Neuronal stem cell (in vitro differentiated cells): ENCODE data around the gene RNF150.

Source experiments
- DNase-seq: peaks from one replicate; pipeline ENCODE4 v3.0.0-alpha.2; 2013; ENCODE audit warnings: low spot score
- H2AFZ ChIP-seq: one replicate; pipeline ENCODE4 v1.6.1; 2013; ENCODE audit warnings: mild to moderate bottlenecking, low read length, inconsistent platforms
- H2AK5ac ChIP-seq: 2 replicates; pipeline ENCODE4 v1.6.1; 2013; ENCODE audit warnings: low read depth, mild to moderate bottlenecking, inconsistent platforms, low read length, moderate library complexity, mixed read lengths
- H2BK120ac ChIP-seq: 2 replicates; pipeline ENCODE4 v1.6.1; 2013; ENCODE audit warnings: low read depth, mild to moderate bottlenecking, inconsistent platforms, low read length, moderate library complexity, mixed read lengths
- H2BK12ac ChIP-seq: one replicate; pipeline ENCODE4 v1.6.1; 2013; ENCODE audit warnings: low read length, inconsistent platforms
- H2BK15ac ChIP-seq: 2 replicates; pipeline ENCODE4 v1.6.1; 2013; ENCODE audit warnings: mild to moderate bottlenecking, low read length, inconsistent platforms, mixed read lengths
- H2BK5ac ChIP-seq: one replicate; pipeline ENCODE4 v1.6.1; 2013; ENCODE audit warnings: inconsistent platforms, mild to moderate bottlenecking, low read length, moderate library complexity
- H3K14ac ChIP-seq: one replicate; pipeline ENCODE4 v1.6.1; 2013; ENCODE audit warnings: low read length, inconsistent platforms
- H3K18ac ChIP-seq: 2 replicates; pipeline ENCODE4 v1.6.1; 2013; ENCODE audit warnings: low read length, inconsistent platforms
- H3K23ac ChIP-seq: 2 replicates; pipeline ENCODE4 v1.6.1; 2013; ENCODE audit warnings: low read depth, mild to moderate bottlenecking, mixed read lengths, low read length, inconsistent platforms; ENCODE audit not compliant: poor library complexity
- H3K27ac ChIP-seq: replicated peaks from 3 replicates; pipeline ENCODE4 v1.5.1; 2013; ENCODE audit warnings: low read length, inconsistent platforms
- H3K27me3 ChIP-seq, 3 experiments: 2 replicates each; pipeline ENCODE4 v1.6.1; 2013; ENCODE audit warnings: low read length in 3 of 3, mild to moderate bottlenecking in 2 of 3, inconsistent platforms in 1 of 3, low read depth in 1 of 3, mixed read lengths in 1 of 3, moderate library complexity in 1 of 3; ENCODE audit not compliant: control insufficient read depth in 3 of 3, insufficient read depth in 3 of 3
- H3K36me3 ChIP-seq, 2 donors: replicated peaks in 1 of 2; 2 replicates each; pipeline ENCODE4 v1.6.1; 2013; ENCODE audit warnings: low read length in 2 of 2; ENCODE audit not compliant: control insufficient read depth in 2 of 2, insufficient read depth in 2 of 2
- H3K4ac ChIP-seq: 2 replicates; pipeline ENCODE4 v1.6.1; 2013; ENCODE audit warnings: inconsistent platforms, mild to moderate bottlenecking, low read length, moderate library complexity
- H3K4me1 ChIP-seq, 2 donors: 1 replicate in 1 of 2; 2 replicates in 1 of 2; pipeline ENCODE4 v1.6.1; 2013; ENCODE audit warnings: low read length in 2 of 2, low read depth in 1 of 2; ENCODE audit not compliant: control insufficient read depth in 2 of 2, insufficient read depth in 1 of 2
- H3K4me2 ChIP-seq: one replicate; pipeline ENCODE4 v1.6.1; 2013; ENCODE audit warnings: mild to moderate bottlenecking, low read length, inconsistent platforms; ENCODE audit not compliant: insufficient read depth, poor library complexity, severe bottlenecking
- H3K4me3 ChIP-seq, 2 donors: 2 replicates each; pipeline ENCODE4 v1.5.1; 2013; ENCODE audit warnings: low read length in 2 of 2, mild to moderate bottlenecking in 2 of 2, inconsistent platforms in 1 of 2, moderate library complexity in 1 of 2
- H3K79me1 ChIP-seq: one replicate; pipeline ENCODE4 v1.6.1; 2013; ENCODE audit warnings: low read depth, mild to moderate bottlenecking, inconsistent platforms, low read length, moderate library complexity
- H3K9ac ChIP-seq: one replicate; pipeline ENCODE4 v1.6.1; 2013; ENCODE audit warnings: mild to moderate bottlenecking, low read depth, low read length, inconsistent platforms; ENCODE audit not compliant: poor library complexity
- H3K9me3 ChIP-seq, 2 donors: replicated peaks in 1 of 2; 2 replicates each; pipeline versions ENCODE3 to v1.6.1; 2013; ENCODE audit warnings: low read length in 2 of 2, mild to moderate bottlenecking in 2 of 2, inconsistent platforms in 1 of 2, low read depth in 1 of 2, mixed read lengths in 1 of 2, moderate library complexity in 1 of 2; ENCODE audit not compliant: control insufficient read depth in 2 of 2, insufficient read depth in 1 of 2
- H4K8ac ChIP-seq: one replicate; pipeline ENCODE4 v1.6.1; 2013; ENCODE audit warnings: low read depth, mild to moderate bottlenecking, inconsistent platforms, low read length, moderate library complexity
- H4K91ac ChIP-seq: one replicate; pipeline ENCODE4 v1.6.1; 2013; ENCODE audit warnings: low read length, low read depth, mild to moderate bottlenecking, inconsistent platforms; ENCODE audit not compliant: poor library complexity
- WGBS, 2 donors: extraction: QIAGEN DNeasy Blood & Tissue Kit; methylation state at CpG; one replicate each; pipeline ENCODE4 v1.1.7; 2013; ENCODE audit warnings: missing lambda C conversion rate in 2 of 2, mixed read lengths in 1 of 2; ENCODE audit not compliant: insufficient read length in 2 of 2, insufficient replicate concordance in 1 of 2; ENCODE audit errors: extremely low coverage in 2 of 2; 5-methylcytosine and 5-hydroxymethylcytosine counted together

The RNF150 gene

DNA sequence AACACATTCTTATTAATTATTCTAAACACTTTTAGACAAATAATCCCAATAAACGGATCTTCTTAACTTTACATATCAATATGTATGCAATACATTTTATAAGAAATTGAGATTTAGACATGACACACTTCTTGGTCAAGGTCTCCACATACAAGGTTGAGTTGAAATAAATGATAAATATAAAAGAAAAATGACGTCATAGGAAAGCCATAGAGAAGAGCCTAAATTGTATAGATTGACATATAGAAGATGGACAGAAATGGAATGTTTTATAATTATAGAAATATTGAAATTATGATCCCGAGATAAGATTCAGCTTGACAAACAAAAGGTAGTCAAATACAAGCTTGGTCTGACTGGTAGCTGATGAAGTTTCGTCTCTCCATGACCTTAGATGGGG is 87.4 kb downstream of the RNF150 start:
- no peak overlapping the region for H2BK120ac ChIP-seq
- no peak overlapping the region for H3K9ac ChIP-seq
- H3K4me1 ChIP-seq = peaks cover 0 to 2% of the 10 kb centered on the region in 2 donors
- no peak overlapping the region for H2BK5ac ChIP-seq
- peaks cover 0 to 3% of the 10 kb centered on the region in 2 donors for H3K36me3 ChIP-seq
- no peak overlapping the region for H3K4me3 ChIP-seq
- no peak overlapping the region for H3K4me2 ChIP-seq
- H4K8ac ChIP-seq = no peak overlapping the region
- no CpG with 5 or more reads among the region's 4 CpGs for WGBS, 2 donors
- no peak overlapping the region for H3K4ac ChIP-seq
- no peak overlapping the region for H2AFZ ChIP-seq
- H3K79me1 ChIP-seq = no peaks in the 10 kb centered on the region
- H2BK15ac ChIP-seq = no peak overlapping the region
- no peak overlapping the region for H3K27ac ChIP-seq
- H4K91ac ChIP-seq = no peak overlapping the region
- no peak overlapping the region for H2BK12ac ChIP-seq
- DNase-seq = no peak
- H2AK5ac ChIP-seq = no peak overlapping the region
- H3K9me3 ChIP-seq = peaks cover 0 to 13% of the 10 kb centered on the region in 2 donors
- no peak overlapping the region for H3K14ac ChIP-seq
- H3K18ac ChIP-seq = no peak overlapping the region
- H3K27me3 ChIP-seq = no peaks in the 10 kb centered on the region
- no peak overlapping the region for H3K23ac ChIP-seq

DNA sequence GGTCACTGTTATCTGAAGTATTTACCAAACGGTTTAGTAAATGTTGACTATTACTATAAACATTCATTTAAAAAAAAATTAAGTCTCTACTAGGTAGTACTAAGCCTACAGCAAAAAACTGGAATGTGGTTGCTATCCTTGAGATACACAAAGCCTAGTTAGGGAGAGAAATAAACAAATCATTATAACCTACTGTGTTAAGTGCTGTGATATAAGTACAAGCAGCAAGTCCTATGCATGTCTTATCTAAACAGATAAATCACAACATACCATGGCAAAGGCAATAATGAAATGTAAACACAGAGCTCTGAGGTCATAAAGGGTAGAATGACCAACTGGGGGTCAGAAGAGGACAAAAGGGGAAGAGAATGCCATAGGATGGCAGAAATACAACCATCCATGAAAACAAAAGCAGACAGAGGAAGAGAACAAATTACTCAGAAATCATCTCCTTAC is 92.2 kb downstream of the RNF150 start:
- no peaks in the 10 kb centered on the region for H3K36me3 ChIP-seq
- H2BK15ac ChIP-seq = no peak overlapping the region
- H2AK5ac ChIP-seq = no peak overlapping the region
- no peak overlapping the region for H3K4me2 ChIP-seq
- no peak overlapping the region for H3K18ac ChIP-seq
- no peak overlapping the region for H3K14ac ChIP-seq
- H3K4me1 ChIP-seq = peaks cover 0 to 2% of the 10 kb centered on the region in 2 donors
- WGBS, 2 donors = no CpG with 5 or more reads among the region's 1 CpG
- no peak overlapping the region for H2BK5ac ChIP-seq
- H3K79me1 ChIP-seq = no peaks in the 10 kb centered on the region
- H2AFZ ChIP-seq = no peak overlapping the region
- H3K27ac ChIP-seq = no peak overlapping the region
- DNase-seq = no peak
- H3K9ac ChIP-seq = no peak overlapping the region
- no peak overlapping the region for H4K91ac ChIP-seq
- no peak overlapping the region for H2BK120ac ChIP-seq
- H3K27me3 ChIP-seq = no peaks in the 10 kb centered on the region
- no peak overlapping the region for H3K4me3 ChIP-seq
- no peak overlapping the region for H3K23ac ChIP-seq
- H3K4ac ChIP-seq = no peak overlapping the region
- no peaks in the 10 kb centered on the region for H3K9me3 ChIP-seq
- H4K8ac ChIP-seq = no peak overlapping the region
- H2BK12ac ChIP-seq = no peak overlapping the region

DNA sequence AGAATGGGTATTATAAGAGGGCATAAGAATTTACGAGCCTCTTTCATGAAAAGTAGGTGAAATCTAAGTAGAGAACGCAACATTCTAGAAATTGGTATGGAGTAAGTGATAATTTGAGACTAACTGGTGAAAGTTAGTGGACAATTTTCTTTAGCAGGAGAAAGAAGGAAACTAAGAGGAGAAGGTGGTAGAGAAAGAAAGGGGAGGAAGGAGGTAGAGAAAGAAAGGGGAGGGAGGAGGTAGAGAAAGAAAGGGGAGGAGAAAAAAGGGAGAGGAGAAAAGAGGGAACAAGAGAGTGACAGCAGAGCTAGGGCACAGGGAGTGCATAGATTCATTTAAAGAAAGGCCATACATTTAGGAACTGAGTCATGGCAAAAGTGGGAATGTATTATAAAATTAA is 94.1 kb downstream of the RNF150 start:
- no peak overlapping the region for H2BK5ac ChIP-seq
- H3K23ac ChIP-seq = no peak overlapping the region
- no peak overlapping the region for H2BK120ac ChIP-seq
- H3K4me3 ChIP-seq = no peak overlapping the region
- peaks cover 0 to under 1% of the 10 kb centered on the region in 2 donors for H3K9me3 ChIP-seq
- no peaks in the 10 kb centered on the region for H3K79me1 ChIP-seq
- no peak overlapping the region for H3K27ac ChIP-seq
- no peak overlapping the region for H2AFZ ChIP-seq
- H3K14ac ChIP-seq = no peak overlapping the region
- no peaks in the 10 kb centered on the region for H3K27me3 ChIP-seq
- H3K4ac ChIP-seq = no peak overlapping the region
- H3K9ac ChIP-seq = no peak overlapping the region
- no peak overlapping the region for H4K91ac ChIP-seq
- H2BK15ac ChIP-seq = no peak overlapping the region
- peaks cover 0 to 2% of the 10 kb centered on the region in 2 donors for H3K4me1 ChIP-seq
- no peak overlapping the region for H3K4me2 ChIP-seq
- no peak overlapping the region for H2BK12ac ChIP-seq
- no peak overlapping the region for H4K8ac ChIP-seq
- no peak for DNase-seq
- H3K36me3 ChIP-seq = no peaks in the 10 kb centered on the region
- no peak overlapping the region for H2AK5ac ChIP-seq
- no CpG with 5 or more reads among the region's 2 CpGs for WGBS, 2 donors
- H3K18ac ChIP-seq = no peak overlapping the region

DNA sequence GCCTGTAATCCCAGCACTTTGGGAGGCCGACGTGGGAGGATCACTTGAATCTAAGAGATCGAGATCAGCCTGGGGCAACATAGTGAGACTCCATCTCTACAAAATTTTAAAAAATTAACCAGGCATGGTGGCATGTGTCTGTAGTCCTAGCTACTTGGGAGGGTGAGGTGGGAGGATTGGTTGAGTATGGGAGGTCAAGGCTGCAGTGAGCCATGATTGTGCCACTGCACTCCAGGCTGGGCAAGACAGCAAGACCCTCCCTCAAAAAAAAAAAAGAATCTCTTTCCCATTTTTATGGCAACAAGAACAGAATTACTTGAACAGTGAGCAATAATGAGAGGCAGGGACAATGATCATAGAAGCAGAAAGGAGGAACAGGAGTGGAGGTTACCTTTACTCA is 94.8 kb downstream of the RNF150 start:
- Histone ChIP-seq H3K4ac (no peak overlapping the region), H2AFZ (no peak overlapping the region), H2BK5ac (no peak overlapping the region), H2BK120ac (no peak overlapping the region), H2AK5ac (no peak overlapping the region), H3K27me3 (no peaks in the 10 kb centered on the region), H2BK15ac (no peak overlapping the region), H3K18ac (no peak overlapping the region), H3K14ac (no peak overlapping the region), H3K9me3 (peaks cover 0 to 7% of the 10 kb centered on the region in 2 donors), H3K23ac (no peak overlapping the region), H3K36me3 (no peaks in the 10 kb centered on the region), H3K27ac (no peak overlapping the region), H3K79me1 (no peaks in the 10 kb centered on the region), H4K91ac (no peak overlapping the region), H3K4me1 (peaks cover 0 to 2% of the 10 kb centered on the region in 2 donors), H2BK12ac (no peak overlapping the region), H4K8ac (no peak overlapping the region), H3K9ac (no peak overlapping the region), H3K4me3 (no peak overlapping the region), H3K4me2 (no peak overlapping the region)
- no peak for DNase-seq
- no CpG with 5 or more reads among the region's 3 CpGs for WGBS, 2 donors
